GM12878 (cell line): ENCODE data around the gene NKX1-1.

Source experiments
- BCLAF1 ChIP-seq: fragments of 450-650 bp; IDR thresholded peaks from 2 replicates; pipeline ENCODE4 v1.6.1; 2017; ENCODE audit warnings: antibody characterized with exemption, mild to moderate bottlenecking, moderate library complexity
- CHD1 ChIP-seq: IDR thresholded peaks from 2 replicates; pipeline ENCODE4 v1.6.1; 2012; ENCODE audit warnings: low read depth, low read length, improper control_type of control experiment
- CHD2 ChIP-seq: IDR thresholded peaks from 2 replicates; pipeline ENCODE4 v1.6.1; 2011; ENCODE audit warnings: low read depth, low read length, improper control_type of control experiment, borderline replicate concordance
- CTCF ChIP-seq, 3 experiments: IDR thresholded peaks in 2 of 3; conservative IDR thresholded peaks in 1 of 3; 2 replicates each; pipeline ENCODE4 v1.5.1; 2011; ENCODE audit warnings: low read depth in 3 of 3, low read length in 3 of 3, mild to moderate bottlenecking in 3 of 3, control low read depth in 2 of 3, moderate library complexity in 2 of 3, inconsistent platforms in 1 of 3, mixed read lengths in 1 of 3; ENCODE audit not compliant: control insufficient read depth in 2 of 3, insufficient read depth in 1 of 3; ENCODE audit errors: extremely low read depth in 1 of 3
- EZH2 ChIP-seq: IDR thresholded peaks from 2 replicates; pipeline ENCODE4 v1.6.1; 2012; ENCODE audit warnings: low read depth, mild to moderate bottlenecking, control low read depth, inconsistent platforms, low read length, borderline replicate concordance; ENCODE audit not compliant: control insufficient read depth
- POLR2A ChIP-seq: IDR thresholded peaks from 2 replicates; pipeline ENCODE4 v1.6.1; 2011; ENCODE audit warnings: low read depth, mild to moderate bottlenecking, low read length
- RAD21 ChIP-seq: IDR thresholded peaks from 2 replicates; pipeline ENCODE4 v1.6.1; 2011; ENCODE audit warnings: mild to moderate bottlenecking, low read depth, low read length, moderate library complexity; ENCODE audit not compliant: insufficient read depth
- REST ChIP-seq: IDR thresholded peaks from 2 replicates; pipeline ENCODE4 v1.6.1; 2012; ENCODE audit warnings: mild to moderate bottlenecking, low read depth, low read length
- RFX5 ChIP-seq: IDR thresholded peaks from 2 replicates; pipeline ENCODE4 v1.6.1; 2011; ENCODE audit warnings: low read depth, low read length, improper control_type of control experiment
- SMAD1 ChIP-seq: fragments of 450-650 bp; IDR thresholded peaks from 2 replicates; pipeline ENCODE4 v1.6.1; 2018; ENCODE audit warnings: mild to moderate bottlenecking, low read depth; ENCODE audit not compliant: partially characterized antibody

GRCh38 chr4:1446502-1447386 is 40.5 kb upstream of the NKX1-1 start:
- no peak for TF ChIP-seq CTCF (IDR thresholded peaks at IDR 0.05 in 2 of 3, conservative IDR thresholded peaks at IDR 0.05 in 1 of 3; ENCODE audit: control insufficient read depth in 2 of 3, extremely low read depth in 1 of 3, insufficient read depth in 1 of 3, low read depth in 3 of 3, low read length in 3 of 3)
- no peak for TF ChIP-seq EZH2
- no peak for TF ChIP-seq RFX5
- no peak for TF ChIP-seq CHD2
- no peak for TF ChIP-seq RAD21
- TF ChIP-seq CHD1: no peak
- TF ChIP-seq REST: no peak
- no peak for TF ChIP-seq SMAD1
- no peak for TF ChIP-seq BCLAF1
- no peak for TF ChIP-seq POLR2A
